ENCODE results near the gene PCDHGA5. TPM values are rescaled to one million over a fixed set of nuclear protein-coding genes. Genes with fewer than 3 reads are reported as not detected.
A peak's percentile ranks its signal among the peaks of the same experiment; 100 is the strongest.

The PCDHGA5 gene
- total RNA-seq, 4 donors from 2014 or later, result 8.2 to 13.2 (median 12.1) TPM

DNA sequence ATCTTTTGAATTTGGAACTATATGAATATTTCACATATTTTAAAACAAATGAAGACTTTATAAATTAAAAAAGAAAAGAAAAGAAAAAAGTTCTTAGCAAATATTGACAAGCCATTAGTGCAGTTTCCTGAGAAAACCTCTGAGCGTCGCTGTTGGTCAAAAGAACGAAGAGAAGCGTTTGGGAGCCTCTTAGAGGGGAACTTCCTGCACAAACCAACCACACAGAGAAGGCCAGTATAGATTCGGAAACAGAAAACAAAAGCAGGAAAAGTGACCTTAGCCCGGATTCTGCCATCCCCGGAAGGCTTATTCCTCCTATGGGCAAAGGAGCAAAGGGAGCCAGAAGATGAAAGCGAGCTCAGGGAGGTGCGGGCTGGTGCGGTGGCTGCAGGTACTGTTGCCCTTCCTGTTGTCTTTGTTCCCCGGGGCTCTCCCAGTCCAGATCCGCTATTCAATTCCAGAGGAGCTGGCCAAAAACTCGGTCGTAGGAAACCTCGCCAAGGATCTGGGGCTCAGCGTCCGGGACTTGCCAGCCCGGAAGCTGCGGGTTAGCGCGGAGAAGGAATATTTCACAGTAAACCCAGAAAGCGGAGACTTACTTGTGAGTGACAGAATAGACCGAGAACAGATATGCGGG, 4.1 kb upstream of the PCDHGA5 start, which contains the start of gene PCDHGB2:
TSS of gene PCDHGB2 (plus strand) at position 205 of the 637 bp plus-strand sequence. CDS start at position 347, 142 bp downstream.
- no peaks in the 10 kb centered on the region for H3K27me3 ChIP-seq
- peaks cover 0 to 45% (median 0%) of the 10 kb centered on the region in 3 donors for H3K36me3 ChIP-seq
- 15 to 23% methylated on average over 24 of the region's 24 CpGs for WGBS, 2 donors
- TF ChIP-seq EP300 (IDR thresholded peaks at IDR 0.05) (no peak), POLR2A (IDR thresholded peaks at IDR 0.05) (no peak)
- TF ChIP-seq, protein P1, sequence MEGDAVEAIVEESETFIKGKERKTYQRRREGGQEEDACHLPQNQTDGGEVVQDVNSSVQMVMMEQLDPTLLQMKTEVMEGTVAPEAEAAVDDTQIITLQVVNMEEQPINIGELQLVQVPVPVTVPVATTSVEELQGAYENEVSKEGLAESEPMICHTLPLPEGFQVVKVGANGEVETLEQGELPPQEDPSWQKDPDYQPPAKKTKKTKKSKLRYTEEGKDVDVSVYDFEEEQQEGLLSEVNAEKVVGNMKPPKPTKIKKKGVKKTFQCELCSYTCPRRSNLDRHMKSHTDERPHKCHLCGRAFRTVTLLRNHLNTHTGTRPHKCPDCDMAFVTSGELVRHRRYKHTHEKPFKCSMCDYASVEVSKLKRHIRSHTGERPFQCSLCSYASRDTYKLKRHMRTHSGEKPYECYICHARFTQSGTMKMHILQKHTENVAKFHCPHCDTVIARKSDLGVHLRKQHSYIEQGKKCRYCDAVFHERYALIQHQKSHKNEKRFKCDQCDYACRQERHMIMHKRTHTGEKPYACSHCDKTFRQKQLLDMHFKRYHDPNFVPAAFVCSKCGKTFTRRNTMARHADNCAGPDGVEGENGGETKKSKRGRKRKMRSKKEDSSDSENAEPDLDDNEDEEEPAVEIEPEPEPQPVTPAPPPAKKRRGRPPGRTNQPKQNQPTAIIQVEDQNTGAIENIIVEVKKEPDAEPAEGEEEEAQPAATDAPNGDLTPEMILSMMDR (IDR thresholded peaks at IDR 0.05), result no peak
- H3K27ac ChIP-seq, result peak within 1 kb of the TSS in 1 of 4 donors; percentile 11
- DNase-seq (ENCODE audit: low spot score in 2 of 2), result no peak
- H3K4me1 ChIP-seq, result no peaks in the 10 kb centered on the region
- peaks cover 0 to 99% (median 52%) of the 10 kb centered on the region in 4 donors for H3K9me3 ChIP-seq
- peak within 1 kb of the TSS in 2 of 4 donors; percentile 26 to 33 for H3K4me3 ChIP-seq

- Histone ChIP-seq H3K36me3 (peaks cover 0 to 45% (median 0%) of the 10 kb centered on the region in 3 donors), H3K4me1 (no peaks in the 10 kb centered on the region), H3K27me3 (no peaks in the 10 kb centered on the region), H3K9me3 (peaks cover 0 to 99% (median 52%) of the 10 kb centered on the region in 4 donors), H3K4me3 (no peak overlapping the region), H3K27ac (no peak overlapping the region)
- TF ChIP-seq, protein P1 (IDR thresholded peaks at IDR 0.05), result no peak
- 37 to 42% methylated on average over 15 of the region's 15 CpGs for WGBS, 2 donors
- no peak for DNase-seq (ENCODE audit: low spot score in 2 of 2)
Observed at GRCh38 chr5:141360685-141361084, 3.3 kb upstream of the PCDHGA5 start.

- Histone ChIP-seq H3K4me3 (no peak overlapping the region), H3K27ac (no peak overlapping the region), H3K9me3 (peaks cover 0 to 99% (median 54%) of the 10 kb centered on the region in 4 donors), H3K27me3 (no peaks in the 10 kb centered on the region), H3K36me3 (peaks cover 0 to 33% (median 0%) of the 10 kb centered on the region in 3 donors), H3K4me1 (no peaks in the 10 kb centered on the region)
- no peak for DNase-seq (ENCODE audit: low spot score in 2 of 2)
- no peak for TF ChIP-seq EP300 (IDR thresholded peaks at IDR 0.05)
- no peak for TF ChIP-seq POLR2A (IDR thresholded peaks at IDR 0.05)
- TF ChIP-seq, protein P1 (IDR thresholded peaks at IDR 0.05), result no peak
Observed at GRCh38 chr5:141362719-141363118, 1.2 kb upstream of the PCDHGA5 start.

GRCh38 chr5:141366016-141366896, 2.3 kb downstream of the PCDHGA5 start:
- DNase-seq (ENCODE audit: low spot score in 2 of 2), result no peak
- H3K9me3 ChIP-seq, result peaks cover 0 to 99% (median 45%) of the 10 kb centered on the region in 4 donors

More at GRCh38 chr5:141366016-141366896, 2.3 kb downstream of the PCDHGA5 start:
- no peak overlapping the region for H3K4me3 ChIP-seq
- no peak overlapping the region for H3K27ac ChIP-seq
- no peaks in the 10 kb centered on the region for H3K4me1 ChIP-seq
- H3K36me3 ChIP-seq, result peaks cover 0 to 25% (median 0%) of the 10 kb centered on the region in 3 donors
- no peaks in the 10 kb centered on the region for H3K27me3 ChIP-seq
- WGBS, 2 donors, result 39 to 43% methylated on average over 35 to 46 of the region's 46 CpGs
- TF ChIP-seq, protein P1 (IDR thresholded peaks at IDR 0.05), result no peak
- TF ChIP-seq EP300 (IDR thresholded peaks at IDR 0.05) (no peak), POLR2A (IDR thresholded peaks at IDR 0.05) (no peak)
